H1 (cell line): ENCODE results near the gene MMP7. TPM values are rescaled to one million over a fixed set of nuclear protein-coding genes. Genes with fewer than 3 reads are reported as not detected.

Source experiments
- CTCF ChIA-PET: fragments of 300-600 bp; sonication (Branson Sonifier 250); formaldehyde crosslinking; loops from one replicate; lab custom pipeline; 2021; ENCODE audit not compliant: partially characterized antibody; lab: Charles Lee
- POLR2A ChIA-PET: fragments of 300-600 bp; sonication (Branson Sonifier 250); formaldehyde crosslinking; loops from one replicate; lab custom pipeline; 2021; ENCODE audit warnings: inconsistent platforms; ENCODE audit not compliant: partially characterized antibody; lab: Charles Lee
- DNase-seq, 2 experiments: peaks; one replicate each; pipeline versions ENCODE4 v3.0.0 to v3.0.0-alpha.2; 2010 to 2022; ENCODE audit warnings: low spot score in 2 of 2, low read depth in 1 of 2, mixed read lengths in 1 of 2
- FAIRE-seq: peaks from 2 replicates; lab custom pipeline; 2011; peaks lifted over from hg19 to GRCh38; lab: Jason Lieb, UNC
- H2AFZ ChIP-seq: 2 replicates; pipeline ENCODE4 v1.8.1; 2012; ENCODE audit warnings: low read length, inconsistent platforms
- H2AK5ac ChIP-seq: 2 replicates; pipeline ENCODE4 v1.6.1; 2013; ENCODE audit warnings: low read depth, low read length
- H2BK120ac ChIP-seq: replicated peaks from 2 replicates; pipeline ENCODE3; 2013; ENCODE audit warnings: low read depth, low read length, inconsistent platforms
- H2BK12ac ChIP-seq: 2 replicates; pipeline ENCODE4 v1.6.1; 2013; ENCODE audit warnings: low read depth, low read length
- H2BK15ac ChIP-seq: 2 replicates; pipeline ENCODE4 v1.6.1; 2013; ENCODE audit warnings: low read length
- H2BK20ac ChIP-seq: 2 replicates; pipeline ENCODE4 v1.6.1; 2013; ENCODE audit warnings: low read length
- H2BK5ac ChIP-seq: 2 replicates; pipeline ENCODE4 v1.6.1; 2013; ENCODE audit warnings: low read depth, low read length
- H3K14ac ChIP-seq: 2 replicates; pipeline ENCODE4 v1.6.1; 2013; ENCODE audit warnings: inconsistent platforms; ENCODE audit not compliant: insufficient read length
- H3K18ac ChIP-seq: 2 replicates; pipeline ENCODE4 v1.6.1; 2013; ENCODE audit warnings: low read length; ENCODE audit errors: extremely low read depth
- H3K23ac ChIP-seq: 2 replicates; pipeline ENCODE4 v1.6.1; 2013; ENCODE audit warnings: inconsistent platforms; ENCODE audit not compliant: insufficient read length
- H3K23me2 ChIP-seq: 2 replicates; pipeline ENCODE4 v1.6.1; 2013; ENCODE audit warnings: low read depth, low read length
- H3K27ac ChIP-seq: 2 replicates; pipeline ENCODE4 v1.6.1; 2011; ENCODE audit warnings: low read depth, low read length, inconsistent platforms
- H3K27me3 ChIP-seq, 4 experiments: replicated peaks in 1 of 4; 1 replicate in 1 of 4; 2 replicates in 3 of 4; pipeline versions ENCODE4 v1.6.1 to v1.8.1; 2011 to 2013; ENCODE audit warnings: low read length in 3 of 4, mild to moderate bottlenecking in 3 of 4, inconsistent platforms in 2 of 4, mixed read lengths in 2 of 4, moderate library complexity in 1 of 4; ENCODE audit not compliant: control insufficient read depth in 3 of 4, insufficient read depth in 3 of 4; ENCODE audit errors: extremely low read depth in 1 of 4
- H3K36me3 ChIP-seq, 4 experiments: 2 replicates each; pipeline versions ENCODE4 v1.6.1 to v1.8.1; 2011 to 2013; ENCODE audit warnings: mild to moderate bottlenecking in 4 of 4, low read length in 3 of 4, moderate library complexity in 2 of 4, control low read depth in 1 of 4, inconsistent platforms in 1 of 4; ENCODE audit not compliant: insufficient read depth in 4 of 4, control insufficient read depth in 2 of 4
- H3K4ac ChIP-seq: replicated peaks from 2 replicates; pipeline ENCODE3; 2013; ENCODE audit warnings: low read length, low read depth, mixed read lengths, inconsistent platforms; ENCODE audit not compliant: insufficient read length
- H3K4me1 ChIP-seq, 4 experiments: replicated peaks in 1 of 4; 1 replicate in 1 of 4; 2 replicates in 3 of 4; pipeline versions ENCODE4 v1.6.1 to v1.8.1; 2011 to 2013; ENCODE audit warnings: low read length in 3 of 4, inconsistent platforms in 2 of 4, mixed read lengths in 1 of 4; ENCODE audit not compliant: insufficient read depth in 4 of 4, control insufficient read depth in 3 of 4
- H3K4me2 ChIP-seq, 2 experiments: 2 replicates each; pipeline versions ENCODE4 v1.6.1 to v1.8.1; 2011 to 2013; ENCODE audit warnings: low read depth in 2 of 2, low read length in 2 of 2, control low read depth in 1 of 2, inconsistent platforms in 1 of 2, mild to moderate bottlenecking in 1 of 2; ENCODE audit not compliant: insufficient read depth in 1 of 2
- H3K4me3 ChIP-seq, 4 experiments: fragments of 200-600, 300-600 bp in 1 of 4; sonication (generic), shearing (Covaris generic), sonication (Bioruptor Twin) in 1 of 4; 2 replicates each; pipeline versions ENCODE4 v1.5.1 to v1.8.1; 2011 to 2016; ENCODE audit warnings: low read length in 4 of 4, low read depth in 3 of 4, control low read depth in 2 of 4, inconsistent platforms in 2 of 4, mild to moderate bottlenecking in 2 of 4, mixed read lengths in 1 of 4, moderate library complexity in 1 of 4; ENCODE audit not compliant: insufficient read depth in 2 of 4; ENCODE audit errors: extremely low read depth in 1 of 4
- H3K56ac ChIP-seq: replicated peaks from 2 replicates; pipeline ENCODE3; 2013; ENCODE audit warnings: low read depth, mild to moderate bottlenecking, mixed read lengths, low read length, inconsistent platforms; ENCODE audit not compliant: insufficient read length
- H3K79me1 ChIP-seq: 2 replicates; pipeline ENCODE4 v1.6.1; 2013; ENCODE audit warnings: low read depth, low read length, control low read depth
- H3K79me2 ChIP-seq, 2 experiments: 2 replicates each; pipeline versions ENCODE4 v1.6.1 to v1.8.1; 2012 to 2013; ENCODE audit warnings: low read length in 2 of 2, mild to moderate bottlenecking in 2 of 2, inconsistent platforms in 1 of 2; ENCODE audit not compliant: insufficient read depth in 2 of 2, control insufficient read depth in 1 of 2
- H3K9ac ChIP-seq, 4 experiments: replicated peaks in 1 of 4; 1 replicate in 1 of 4; 2 replicates in 3 of 4; pipeline versions ENCODE4 v1.6.1 to v1.8.1; 2011 to 2013; ENCODE audit warnings: low read depth in 3 of 4, low read length in 3 of 4, control low read depth in 2 of 4, mild to moderate bottlenecking in 2 of 4, moderate library complexity in 2 of 4, inconsistent platforms in 1 of 4; ENCODE audit errors: extremely low read depth in 1 of 4
- H3K9me3 ChIP-seq, 2 experiments: 2 replicates each; pipeline versions ENCODE4 v1.6.1 to v1.8.1; 2012 to 2013; ENCODE audit warnings: mild to moderate bottlenecking in 2 of 2, moderate library complexity in 2 of 2, control low read depth in 1 of 2, inconsistent platforms in 1 of 2, low read depth in 1 of 2, low read length in 1 of 2, mixed read lengths in 1 of 2; ENCODE audit not compliant: insufficient read depth in 2 of 2
- H4K20me1 ChIP-seq, 2 experiments: replicated peaks in 1 of 2; 2 replicates each; pipeline versions ENCODE3 to v1.8.1; 2011 to 2013; ENCODE audit warnings: inconsistent platforms in 2 of 2, low read length in 2 of 2, mild to moderate bottlenecking in 1 of 2; ENCODE audit not compliant: insufficient read depth in 2 of 2, control insufficient read depth in 1 of 2
- H4K5ac ChIP-seq: 2 replicates; pipeline ENCODE4 v1.6.1; 2013; ENCODE audit warnings: low read length, low read depth, mixed read lengths, inconsistent platforms; ENCODE audit not compliant: insufficient read length
- H4K8ac ChIP-seq: 2 replicates; pipeline ENCODE4 v1.8.0; 2013; ENCODE audit warnings: mild to moderate bottlenecking, moderate library complexity, low read length, inconsistent platforms; ENCODE audit not compliant: insufficient read depth; ENCODE audit errors: extremely low read depth
- H4K91ac ChIP-seq: replicated peaks from 2 replicates; pipeline ENCODE3; 2013; ENCODE audit warnings: low read length, mixed read lengths, inconsistent platforms; ENCODE audit not compliant: insufficient read length
- BACH1 ChIP-seq: IDR thresholded peaks from 2 replicates; pipeline ENCODE4 v1.6.1; 2012; ENCODE audit warnings: low read length, improper control_type of control experiment
- BRCA1 ChIP-seq: IDR thresholded peaks from 2 replicates; pipeline ENCODE4 v1.6.1; 2012; ENCODE audit warnings: low read depth, low read length, improper control_type of control experiment
- CBX5 ChIP-seq: fragments of 300-800, 300-1000 bp; sonication (generic); IDR thresholded peaks from 2 replicates; pipeline ENCODE4 v1.7.1; 2016; ENCODE audit warnings: antibody characterized with exemption, low read length, low read depth
- EP300 ChIP-seq, 2 experiments: IDR thresholded peaks; 1 replicate in 1 of 2; 2 replicates in 1 of 2; pipeline ENCODE4 v1.6.1; 2011 to 2012; ENCODE audit warnings: low read depth in 2 of 2, low read length in 2 of 2, mild to moderate bottlenecking in 2 of 2, borderline replicate concordance in 1 of 2, inconsistent platforms in 1 of 2, moderate library complexity in 1 of 2
- GTF2F1 ChIP-seq: IDR thresholded peaks from 2 replicates; pipeline ENCODE4 v1.6.1; 2012; ENCODE audit warnings: low read depth, low read length, improper control_type of control experiment, borderline replicate concordance
- HDAC6 ChIP-seq: IDR thresholded peaks from one replicate; pipeline ENCODE4 v1.7.1; 2012; ENCODE audit warnings: low read depth, mild to moderate bottlenecking, inconsistent platforms, low read length, moderate library complexity
- MAFK ChIP-seq: IDR thresholded peaks from 2 replicates; pipeline ENCODE4 v1.6.1; 2012; ENCODE audit warnings: low read depth, mild to moderate bottlenecking, improper control_type of control experiment, low read length
- polyA plus RNA-seq, 7 experiments: library from polyadenylated mRNA; depleted of rRNA in 3 of 7; stranded (reverse) in 5 of 7; unstranded in 2 of 7; fragments of >200 nt in 5 of 7; fragments of 200-250 nt in 2 of 7; gene quantifications; 1 replicate in 5 of 7; 2 replicates in 1 of 7; 4 replicates in 1 of 7; pipeline versions ENCODE4 v1.2.1 to v1.2.3, GENCODE V29; 2011 to 2013; ENCODE audit warnings: missing spikeins in 2 of 7, mixed read lengths in 2 of 7
- total RNA-seq: library from RNA; stranded (reverse); fragmentation: NEBNext Ultra II Directional; extraction: Animal tissue kit (Norgen Biotek cat#: 25700); gene quantifications from 2 replicates; pipeline ENCODE4 v1.2.1, GENCODE V29; 2021

Gene MMP7
- total and polyA plus RNA-seq, 2 of the 8 experiments (the other 6 are each of a cell fraction or from before 2014, with no cell fraction given), result not detected

DNA sequence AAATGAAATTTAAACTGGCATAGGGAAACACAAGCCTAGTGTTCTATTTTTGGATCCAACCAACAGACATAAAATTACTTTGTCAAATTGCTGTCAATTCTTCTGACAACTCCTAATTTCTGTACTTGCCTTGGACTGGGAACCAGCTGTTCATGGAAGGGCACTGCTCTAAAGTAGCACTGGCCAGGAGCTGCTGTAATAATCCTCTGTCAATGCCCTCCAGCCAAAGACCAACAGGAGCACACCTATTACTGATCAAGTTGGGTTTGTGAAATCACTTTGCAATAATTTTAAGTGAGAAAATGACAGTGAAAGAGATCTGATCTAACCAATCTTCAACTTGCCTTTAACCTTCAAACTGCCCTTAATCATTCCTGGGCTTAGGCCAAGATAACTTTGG, 59.1 kb downstream of the MMP7 start:
- ChIA-PET POLR2A (interaction anchor here (0.7 kb wide), 2 partner anchors 18 to 351 kb away, joined by 3 read pairs; no protein-coding TSS in a partner anchor), CTCF (interaction anchor here (1.7 kb wide), 1 partner anchor 129 kb away, joined by 4 read pairs; no protein-coding TSS in a partner anchor)
- Histone ChIP-seq H2AFZ (no peak overlapping the region), H3K23me2 (no peaks in the 10 kb centered on the region), H3K27ac (no peak overlapping the region), H3K79me1 (no peaks in the 10 kb centered on the region), H3K9me3 (no peaks in the 10 kb centered on the region), H3K56ac (no peak overlapping the region), H3K79me2 (no peaks in the 10 kb centered on the region), H2BK12ac (no peak overlapping the region), H4K20me1 (no peaks in the 10 kb centered on the region), H2AK5ac (no peak overlapping the region), H3K4me3 (no peak overlapping the region), H2BK15ac (no peak overlapping the region), H4K5ac (no peak overlapping the region), H3K4me2 (no peak overlapping the region), H3K9ac (no peak overlapping the region), H3K23ac (no peak overlapping the region), H2BK20ac (no peak overlapping the region), H3K36me3 (no peaks in the 10 kb centered on the region), H3K14ac (no peak overlapping the region), H3K18ac (no peak overlapping the region), H3K4ac (no peak overlapping the region), H3K4me1 (no peaks in the 10 kb centered on the region), H4K91ac (no peak overlapping the region), H3K27me3 (no peaks in the 10 kb centered on the region), H4K8ac (no peak overlapping the region), H2BK120ac (no peak overlapping the region), H2BK5ac (no peak overlapping the region)
- no peak for DNase-seq
- FAIRE-seq, result no peak
- no peak for TF ChIP-seq EP300 (IDR thresholded peaks at IDR 0.05; ENCODE audit: borderline replicate concordance in 1 of 2, low read depth in 2 of 2, low read length in 2 of 2)
- no peak for TF ChIP-seq MAFK
- TF ChIP-seq CBX5, result no peak
- no peak for TF ChIP-seq HDAC6
- no peak for TF ChIP-seq GTF2F1
- no peak for TF ChIP-seq BACH1
- no peak for TF ChIP-seq BRCA1
